GM21717 (cell line): Measurements from ENCODE around the gene DNAH10.

Experiments used
- ATAC-seq: cut with Tn5 transposase; IDR thresholded peaks from one replicate; pipeline ENCODE4 v1.9.1; 2021; ENCODE audit warnings: mild to moderate bottlenecking, moderate library complexity; ENCODE audit not compliant: unreplicated experiment

DNAH10 gene, protein sequence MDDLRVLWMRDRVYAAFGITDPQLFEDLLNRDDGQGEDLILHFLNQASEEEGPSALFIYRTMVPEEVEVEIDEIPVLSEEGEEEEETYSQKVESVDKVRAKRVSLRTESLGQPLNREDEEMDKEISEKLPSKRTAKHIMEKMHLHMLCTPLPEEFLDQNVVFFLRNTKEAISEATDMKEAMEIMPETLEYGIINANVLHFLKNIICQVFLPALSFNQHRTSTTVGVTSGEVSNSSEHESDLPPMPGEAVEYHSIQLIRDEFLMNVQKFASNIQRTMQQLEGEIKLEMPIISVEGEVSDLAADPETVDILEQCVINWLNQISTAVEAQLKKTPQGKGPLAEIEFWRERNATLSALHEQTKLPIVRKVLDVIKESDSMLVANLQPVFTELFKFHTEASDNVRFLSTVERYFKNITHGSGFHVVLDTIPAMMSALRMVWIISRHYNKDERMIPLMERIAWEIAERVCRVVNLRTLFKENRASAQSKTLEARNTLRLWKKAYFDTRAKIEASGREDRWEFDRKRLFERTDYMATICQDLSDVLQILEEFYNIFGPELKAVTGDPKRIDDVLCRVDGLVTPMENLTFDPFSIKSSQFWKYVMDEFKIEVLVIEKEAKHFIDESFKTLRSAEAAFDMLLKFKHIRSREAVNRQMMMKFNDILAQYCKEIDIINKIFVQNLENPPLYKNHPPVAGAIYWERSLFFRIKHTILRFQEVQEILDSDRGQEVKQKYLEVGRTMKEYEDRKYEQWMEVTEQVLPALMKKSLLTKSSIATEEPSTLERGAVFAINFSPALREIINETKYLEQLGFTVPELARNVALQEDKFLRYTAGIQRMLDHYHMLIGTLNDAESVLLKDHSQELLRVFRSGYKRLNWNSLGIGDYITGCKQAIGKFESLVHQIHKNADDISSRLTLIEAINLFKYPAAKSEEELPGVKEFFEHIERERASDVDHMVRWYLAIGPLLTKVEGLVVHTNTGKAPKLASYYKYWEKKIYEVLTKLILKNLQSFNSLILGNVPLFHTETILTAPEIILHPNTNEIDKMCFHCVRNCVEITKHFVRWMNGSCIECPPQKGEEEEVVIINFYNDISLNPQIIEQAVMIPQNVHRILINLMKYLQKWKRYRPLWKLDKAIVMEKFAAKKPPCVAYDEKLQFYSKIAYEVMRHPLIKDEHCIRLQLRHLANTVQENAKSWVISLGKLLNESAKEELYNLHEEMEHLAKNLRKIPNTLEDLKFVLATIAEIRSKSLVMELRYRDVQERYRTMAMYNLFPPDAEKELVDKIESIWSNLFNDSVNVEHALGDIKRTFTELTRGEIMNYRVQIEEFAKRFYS (N-terminal part only)

DNA sequence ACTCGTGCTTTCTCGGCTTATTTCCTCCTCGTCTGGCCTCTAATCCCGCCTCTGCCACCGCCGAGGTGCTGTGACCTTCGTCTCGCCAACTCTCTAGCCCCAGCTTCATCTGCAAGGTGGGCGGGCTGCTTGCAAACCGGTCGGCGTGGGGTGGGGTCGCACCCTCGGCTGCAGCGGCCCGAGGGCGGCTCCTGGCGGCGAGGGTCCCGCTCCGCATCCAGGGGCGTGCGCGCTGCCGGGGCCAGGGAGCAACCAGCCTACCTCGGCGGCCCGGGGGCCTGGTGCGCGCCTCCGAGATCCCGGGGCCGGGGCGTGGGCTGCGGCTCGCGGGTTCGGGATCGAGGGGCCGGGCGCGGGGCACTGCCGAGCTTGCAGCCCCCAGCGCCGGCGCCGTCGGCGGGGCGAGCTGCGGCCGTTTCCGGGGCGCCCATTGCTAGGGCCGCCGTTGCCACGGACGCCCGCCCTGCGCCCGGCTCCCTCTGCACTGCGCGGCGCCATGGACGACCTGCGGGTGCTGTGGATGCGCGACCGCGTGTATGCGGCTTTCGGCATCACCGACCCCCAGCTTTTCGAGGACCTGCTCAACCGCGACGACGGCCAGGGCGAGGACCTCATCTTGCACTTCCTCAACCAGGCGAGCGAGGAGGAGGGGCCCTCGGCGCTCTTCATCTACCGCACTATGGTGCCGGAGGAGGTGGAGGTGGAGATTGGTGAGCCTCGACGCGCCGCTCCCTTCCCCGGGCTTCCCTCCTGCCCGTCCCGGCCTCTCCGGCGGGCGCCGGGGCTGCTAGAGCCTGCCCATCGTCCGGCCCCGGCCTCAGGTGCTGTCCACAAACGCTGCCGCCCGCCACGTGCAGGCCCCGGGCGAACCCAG, at the start of gene DNAH10:
Gene DNAH10, plus strand, starts transcription at position 461 of the 874 bp plus-strand sequence. Its CDS starts 36 bp downstream, at position 497.
- peak; percentile 62 for ATAC-seq

DNA sequence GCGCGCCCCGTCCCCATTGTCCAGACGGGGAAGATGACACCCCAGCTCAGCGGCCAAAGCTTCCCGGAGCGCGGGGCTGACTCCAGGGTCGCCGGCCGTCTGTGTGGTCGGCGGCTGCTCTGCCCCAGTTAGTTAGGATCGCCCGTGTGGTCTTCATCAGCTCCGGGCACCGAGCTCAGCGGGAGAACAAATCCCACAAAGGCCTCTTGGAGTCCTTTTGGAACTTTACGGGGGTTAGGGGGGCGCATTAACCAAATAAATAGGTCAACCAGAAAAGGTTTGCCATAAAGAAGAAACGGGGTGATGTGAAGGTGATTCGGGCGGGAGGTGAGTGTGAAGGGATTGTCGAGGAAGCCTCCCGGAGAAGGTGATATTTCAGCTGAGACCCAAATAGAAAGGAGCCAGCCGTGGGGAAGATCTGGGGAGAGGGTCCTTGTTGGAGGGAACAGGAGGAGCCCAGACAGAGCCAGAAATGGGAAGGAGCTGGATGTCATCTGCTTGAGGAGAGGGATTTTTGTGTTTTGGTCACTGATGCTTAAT, 49.3 kb upstream of the DNAH10 start:
- ATAC-seq = no peak

DNA sequence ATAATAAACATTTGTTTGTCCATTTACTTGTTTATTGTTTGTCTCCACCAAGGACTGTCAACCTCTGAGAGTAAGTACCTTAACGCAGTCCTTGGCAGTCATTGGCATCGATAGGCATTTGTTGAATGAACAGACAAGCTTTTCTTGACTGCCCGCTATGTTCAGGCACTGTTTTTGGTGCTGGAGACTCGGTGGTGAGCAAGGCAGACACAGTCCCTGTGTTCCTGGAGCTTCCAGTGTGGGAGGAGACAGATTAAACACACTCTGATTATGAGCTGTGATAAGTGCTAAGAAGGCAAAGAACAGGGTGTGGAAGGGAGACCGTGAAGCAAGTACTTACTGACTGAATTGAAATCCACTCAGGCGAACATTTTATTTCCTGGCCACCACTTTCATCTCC, 48.7 kb upstream of the DNAH10 start:
- no peak for ATAC-seq

DNA sequence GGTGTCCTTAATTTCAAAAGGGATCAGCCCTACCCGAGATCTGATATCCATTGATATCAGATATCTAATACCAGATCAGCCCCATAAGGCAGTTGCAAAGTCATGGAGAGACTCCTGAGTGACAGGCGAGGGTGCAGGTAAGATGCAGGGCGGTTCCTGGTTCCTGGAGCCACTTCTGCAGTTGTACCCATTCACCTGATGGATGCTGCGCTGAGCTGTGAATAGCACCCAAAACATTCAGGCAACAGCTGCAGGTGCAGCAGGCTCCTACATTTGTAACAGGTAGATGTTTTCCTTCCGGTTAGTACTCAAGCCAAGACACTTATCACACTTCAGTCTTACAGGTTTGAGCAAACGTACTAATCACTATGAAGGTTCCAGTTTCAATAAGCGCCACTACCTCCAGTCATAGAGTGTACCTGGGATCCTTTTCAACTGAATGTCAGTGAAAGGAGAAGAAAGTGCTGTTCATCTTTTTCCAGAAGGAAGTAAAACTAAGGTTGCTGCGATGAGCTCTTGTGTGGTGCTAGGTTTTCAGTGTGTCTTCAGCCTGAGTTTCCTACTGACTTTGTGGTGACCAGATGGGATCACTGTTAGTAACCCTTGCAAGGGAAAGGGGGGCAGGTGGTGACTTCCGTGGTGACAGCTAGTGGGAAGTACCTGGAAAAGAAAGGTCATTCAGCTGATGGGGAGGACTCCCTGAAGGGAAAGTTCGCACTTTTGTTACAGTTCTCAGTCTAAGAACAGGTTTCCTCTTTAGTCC, 48.1 kb upstream of the DNAH10 start:
- peak; percentile 28 for ATAC-seq

DNA sequence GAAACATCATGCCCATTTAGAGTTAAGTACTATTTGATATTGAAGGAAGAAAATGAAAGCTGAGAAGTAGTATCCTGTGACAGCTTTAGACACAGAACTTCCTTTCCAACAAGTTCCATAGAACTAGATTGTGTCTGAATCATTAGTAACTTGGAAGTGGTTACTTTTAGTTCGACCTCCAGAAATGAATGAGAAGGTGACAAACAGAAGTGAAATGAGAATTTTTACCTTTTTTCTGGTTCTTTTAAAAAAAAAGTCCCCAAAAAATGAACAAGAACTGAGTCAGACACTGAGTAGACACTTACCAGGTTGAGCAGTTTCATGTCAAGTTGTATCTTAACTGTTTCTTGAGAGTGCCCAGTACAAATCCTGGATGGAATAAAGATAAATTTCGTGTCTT, 46.9 kb upstream of the DNAH10 start:
- ATAC-seq = no peak

DNA sequence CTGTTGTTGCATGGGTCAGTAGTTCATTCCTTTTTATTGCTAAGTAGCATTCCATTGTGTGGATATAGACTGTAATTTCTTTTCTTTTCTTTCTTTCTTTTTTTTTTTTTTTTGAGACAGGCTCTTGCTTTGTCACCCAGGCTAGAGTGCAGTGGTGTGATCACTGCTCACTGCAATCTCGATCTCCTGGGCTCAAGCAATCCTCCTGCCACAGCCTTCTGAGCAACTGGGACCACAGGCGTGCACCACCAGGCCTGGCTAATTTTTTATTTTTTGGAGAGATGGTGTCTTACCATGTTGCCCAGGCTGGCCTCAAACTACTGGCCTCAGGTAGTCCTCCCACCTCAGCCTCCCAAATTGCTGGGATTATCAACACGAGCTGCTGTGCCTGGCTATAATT, 44.8 kb upstream of the DNAH10 start:
- no peak for ATAC-seq

DNA sequence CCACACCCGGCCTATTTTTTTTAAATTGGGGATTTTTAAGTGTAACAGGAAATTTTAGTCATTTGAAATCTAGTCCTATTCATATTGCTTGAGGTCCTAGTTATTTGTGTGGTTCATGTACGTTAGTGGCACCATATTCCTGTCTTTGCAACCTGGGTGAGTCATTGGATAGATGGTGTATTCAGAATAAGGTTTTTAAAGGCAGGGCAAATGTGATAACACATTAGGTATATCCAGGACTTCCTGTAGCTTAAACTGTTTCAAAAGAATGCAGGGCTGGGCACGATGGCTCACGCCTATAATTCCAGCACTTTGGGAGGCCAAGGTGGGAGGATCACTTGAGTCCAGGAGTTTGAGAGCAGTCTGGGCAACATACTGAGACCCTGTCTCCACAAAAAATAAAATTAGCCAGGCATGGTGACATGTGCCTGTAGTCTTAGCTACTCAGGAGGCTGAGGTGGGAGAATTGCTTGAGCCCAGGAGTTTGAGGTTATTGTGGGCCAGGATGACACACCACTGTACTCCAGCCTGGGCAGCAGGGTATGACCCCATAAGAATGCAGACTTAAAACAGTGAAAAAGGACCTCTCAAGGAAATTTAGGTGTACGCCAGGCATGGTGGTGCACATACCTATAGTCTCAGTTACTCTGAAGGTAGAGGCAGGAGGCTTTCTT, 41.8 kb upstream of the DNAH10 start:
- ATAC-seq = no peak

DNA sequence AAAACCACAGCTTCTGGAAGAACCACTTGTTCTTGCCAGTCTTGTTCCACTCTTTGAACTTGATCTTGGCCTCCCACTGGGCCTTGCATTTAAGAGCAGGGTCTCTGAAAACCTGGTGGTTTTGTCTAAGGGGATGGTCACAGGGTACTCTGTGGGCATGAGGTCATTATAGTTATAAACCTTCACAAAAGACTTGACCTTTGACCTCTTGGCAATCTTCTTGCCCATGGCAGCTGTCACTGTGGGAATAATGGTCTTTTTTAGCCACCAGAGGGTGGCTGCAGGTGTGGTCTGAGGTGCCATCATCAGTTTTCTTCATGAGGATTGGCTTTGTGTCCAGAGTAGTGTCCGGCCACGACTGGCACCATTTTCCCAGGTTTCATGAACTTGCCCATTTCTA, 40.9 kb upstream of the DNAH10 start:
- no peak for ATAC-seq

DNA sequence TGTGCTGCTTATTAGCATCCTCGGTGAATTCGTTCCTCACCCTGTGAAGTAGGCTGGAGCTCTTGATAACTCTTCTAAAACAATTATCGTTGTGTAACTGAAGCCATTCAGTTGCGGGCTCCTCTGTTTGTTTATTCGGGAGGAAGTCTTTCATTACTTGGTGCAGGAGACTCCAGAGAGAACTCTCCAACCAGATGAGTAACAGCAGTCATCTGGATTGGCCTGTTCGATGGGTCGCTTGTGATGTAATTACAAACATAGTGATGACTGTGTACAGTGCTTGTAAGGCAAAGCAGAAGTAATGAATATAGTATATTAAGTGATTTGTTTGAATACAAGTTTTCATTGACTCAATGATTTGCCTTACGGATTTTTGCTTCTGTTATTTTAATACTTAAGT, 39.1 kb upstream of the DNAH10 start:
- ATAC-seq = no peak

DNA sequence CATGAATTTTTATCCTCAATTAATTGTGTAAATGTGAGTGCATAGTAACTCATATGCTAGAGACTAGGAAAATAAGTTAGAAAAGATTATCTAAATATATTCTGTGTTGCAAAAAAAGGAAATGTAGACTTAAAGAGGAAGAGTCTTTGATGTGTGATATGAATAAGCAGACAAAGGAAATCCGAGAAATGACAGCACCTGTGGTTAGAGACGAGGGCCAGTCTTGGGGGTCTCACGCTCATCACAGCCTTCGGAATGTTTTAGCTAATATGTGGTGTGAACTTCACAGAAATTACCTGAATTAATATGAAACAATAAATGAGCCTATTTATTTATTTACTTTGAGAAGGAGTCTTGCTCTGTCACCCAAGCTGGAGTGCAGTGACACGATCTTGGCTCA, 38.3 kb upstream of the DNAH10 start:
- no peak for ATAC-seq

DNA sequence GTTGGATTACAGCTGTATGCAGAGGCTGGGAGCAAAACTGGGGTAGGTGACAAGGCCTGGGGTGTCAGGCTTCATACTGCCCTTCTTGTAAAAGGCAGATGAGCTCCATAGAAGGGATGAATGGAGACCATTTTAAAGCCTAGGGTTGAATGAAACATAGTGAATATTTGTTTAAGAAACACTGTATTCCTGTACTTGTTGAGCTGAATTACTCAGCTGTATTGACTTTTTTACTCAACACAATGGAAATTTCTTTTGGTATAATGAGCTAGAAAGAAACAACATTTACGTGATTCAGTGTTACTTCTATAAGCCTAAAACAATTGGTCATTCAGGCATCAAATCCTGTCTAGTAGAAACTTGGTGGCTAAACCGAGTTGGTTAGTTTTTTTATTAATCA, 35.9 kb upstream of the DNAH10 start:
- ATAC-seq = no peak

DNA sequence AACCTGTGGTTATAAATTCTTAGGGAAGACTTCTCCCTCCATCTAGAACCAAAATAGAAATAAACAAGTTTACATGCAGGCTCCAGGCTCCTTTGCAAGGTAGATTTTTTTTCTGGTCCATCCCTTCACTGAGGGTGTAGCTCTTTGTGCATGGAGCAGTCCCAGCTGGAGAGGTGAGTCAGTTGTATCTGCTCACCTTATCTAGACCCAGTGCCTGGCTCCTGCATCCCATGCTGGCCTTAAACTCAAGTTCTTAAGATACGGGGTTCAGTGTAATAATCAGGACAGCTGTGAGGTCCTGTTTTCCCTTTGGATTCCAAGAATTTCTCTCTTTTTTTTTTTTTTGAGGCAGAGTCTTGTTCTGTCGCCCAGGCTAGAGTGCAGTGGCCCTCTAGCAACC, 35.1 kb upstream of the DNAH10 start:
- no peak for ATAC-seq

DNA sequence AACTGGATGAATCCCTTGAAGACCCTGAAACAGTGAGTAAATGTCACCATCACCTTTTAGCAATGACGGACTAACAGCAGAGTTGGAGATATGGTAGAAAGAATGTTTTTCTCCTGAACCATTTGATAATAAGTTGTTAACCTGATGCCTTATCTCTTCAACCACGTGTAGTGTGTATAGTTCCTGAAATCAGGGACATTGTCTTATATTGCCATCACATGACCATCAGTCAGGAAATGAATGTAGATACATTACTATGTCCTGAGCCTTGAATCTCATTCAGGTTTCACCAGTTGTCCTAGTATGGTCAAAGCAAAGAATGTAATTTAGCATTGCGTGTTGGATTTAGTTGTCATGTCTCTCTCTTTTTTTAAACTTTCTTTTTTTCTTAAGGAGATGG, 34.2 kb upstream of the DNAH10 start:
- ATAC-seq = no peak

DNA sequence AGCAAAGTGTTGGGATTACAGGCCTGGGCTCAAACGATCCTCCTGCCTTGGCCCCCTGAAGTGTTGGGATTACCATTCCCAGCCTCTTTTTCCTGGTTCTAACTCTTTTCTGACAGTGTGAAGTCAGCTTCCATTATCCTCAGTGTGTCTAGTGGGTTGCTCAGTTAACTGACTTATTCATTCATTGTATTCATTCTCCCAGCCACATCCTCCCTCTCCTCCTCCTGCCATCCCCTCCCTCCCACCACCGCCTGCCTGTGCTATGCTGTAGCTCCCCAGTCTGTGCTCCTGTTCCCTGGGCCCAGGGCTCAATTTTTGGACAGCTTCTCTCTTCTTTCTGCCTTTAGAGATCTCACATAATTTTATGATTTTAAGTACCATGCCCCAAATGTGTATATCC, 30.5 kb upstream of the DNAH10 start:
- no peak for ATAC-seq

DNA sequence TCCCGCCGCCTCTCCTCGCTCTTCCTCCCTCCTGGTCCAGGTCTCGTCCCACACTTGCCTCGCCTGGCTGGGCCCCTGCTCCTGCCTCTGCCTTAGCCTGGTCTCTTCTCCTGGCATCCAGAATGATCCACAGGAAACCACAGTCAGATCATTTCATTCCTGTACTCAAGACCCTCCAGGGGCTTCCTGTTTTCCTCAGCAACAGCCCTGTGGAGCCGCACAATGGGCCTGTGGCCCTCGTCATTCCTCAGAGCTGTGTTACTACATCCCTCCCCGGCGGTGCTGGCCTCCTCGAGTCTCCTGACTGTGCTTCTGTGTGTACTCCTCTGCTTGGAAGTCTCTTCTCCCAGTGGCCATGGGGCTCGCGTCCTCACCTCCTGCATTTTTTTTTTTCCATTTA, 29.9 kb upstream of the DNAH10 start:
- ATAC-seq = no peak

DNA sequence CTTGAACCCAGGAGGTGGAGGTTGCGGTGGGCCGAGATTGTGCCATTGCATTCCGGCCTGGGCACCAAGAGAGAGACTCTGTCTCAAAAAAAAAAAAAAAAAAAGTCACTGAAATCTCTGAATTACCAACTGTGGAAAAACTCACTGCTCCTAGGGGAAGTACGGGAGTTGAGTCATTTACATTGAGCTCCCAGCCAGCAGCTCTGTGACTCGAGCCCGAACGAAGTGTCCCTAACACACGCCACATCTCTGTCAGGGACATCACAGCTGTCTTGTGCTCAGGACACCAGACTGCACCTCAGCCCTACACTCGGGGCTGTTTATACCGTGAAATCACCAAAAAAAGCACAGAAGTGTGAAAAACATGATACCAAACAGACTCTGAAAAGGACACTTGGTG, 28.9 kb upstream of the DNAH10 start:
- no peak for ATAC-seq

DNA sequence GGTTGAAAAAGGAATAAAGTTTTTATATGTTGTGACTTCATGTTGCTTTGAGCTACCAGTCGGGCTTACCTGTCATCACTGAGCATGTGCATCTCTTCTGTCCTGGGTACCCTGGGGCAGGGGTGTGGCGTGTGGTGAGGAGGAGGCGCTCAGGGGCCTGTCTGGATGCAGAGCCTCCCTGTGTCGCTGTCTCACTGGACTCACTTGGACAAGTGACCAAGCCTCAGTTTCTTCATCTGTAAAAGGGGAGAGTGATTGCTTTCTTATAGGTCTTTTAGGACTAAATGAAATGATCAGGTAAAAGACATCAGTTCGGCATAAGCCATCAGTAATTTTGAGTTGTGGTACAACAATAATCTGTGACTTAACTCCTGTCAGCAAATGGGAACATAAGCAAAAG, 27.8 kb upstream of the DNAH10 start:
- ATAC-seq = no peak

DNA sequence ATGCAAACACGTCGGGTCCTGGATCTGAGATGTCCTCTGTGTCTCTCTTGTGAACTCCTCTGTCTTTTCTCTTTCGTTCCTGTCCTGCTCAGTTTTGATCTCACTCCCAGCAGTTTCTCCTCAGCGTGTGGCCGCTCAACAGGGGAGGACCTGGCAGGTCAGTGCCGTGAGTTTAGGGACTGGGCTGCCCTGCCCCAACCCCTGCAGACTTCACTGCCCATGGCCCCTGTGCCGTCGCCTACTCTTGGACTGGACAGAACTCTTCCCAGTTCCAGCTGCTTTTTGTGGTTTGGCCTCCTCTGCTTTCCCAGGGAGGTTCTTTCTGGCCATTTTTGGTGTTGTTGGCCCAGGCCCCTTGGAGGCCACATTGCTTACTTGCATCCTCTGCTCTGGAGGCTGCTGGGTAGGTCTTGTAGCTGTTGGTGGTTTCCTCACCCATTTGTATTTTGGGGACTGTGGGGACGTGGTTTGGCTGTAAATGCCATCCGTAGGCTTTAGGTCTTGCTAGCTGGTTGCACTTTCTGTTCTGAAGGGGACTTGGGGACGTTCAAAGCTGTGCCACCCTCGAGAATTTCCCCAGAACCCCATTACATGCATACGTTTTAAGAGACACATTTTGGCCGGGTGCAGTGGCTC, 20.0 kb upstream of the DNAH10 start:
- no peak for ATAC-seq
